H1 (cell line): ENCODE measurements around the gene TSR1. TPM values are rescaled to one million over a fixed set of nuclear protein-coding genes. Genes with fewer than 3 reads are reported as not detected.

Experiments
- CTCF ChIA-PET: fragments of 300-600 bp; sonication (Branson Sonifier 250); formaldehyde crosslinking; loops from one replicate; lab custom pipeline; 2021; ENCODE audit not compliant: partially characterized antibody; lab: Charles Lee
- POLR2A ChIA-PET: fragments of 300-600 bp; sonication (Branson Sonifier 250); formaldehyde crosslinking; loops from one replicate; lab custom pipeline; 2021; ENCODE audit warnings: inconsistent platforms; ENCODE audit not compliant: partially characterized antibody; lab: Charles Lee
- DNase-seq, 2 experiments: peaks; one replicate each; pipeline versions ENCODE4 v3.0.0 to v3.0.0-alpha.2; 2010 to 2022; ENCODE audit warnings: low spot score in 2 of 2, low read depth in 1 of 2, mixed read lengths in 1 of 2
- FAIRE-seq: peaks from 2 replicates; lab custom pipeline; 2011; peaks lifted over from hg19 to GRCh38; lab: Jason Lieb, UNC
- H2AFZ ChIP-seq: 2 replicates; pipeline ENCODE4 v1.8.1; 2012; ENCODE audit warnings: low read length, inconsistent platforms
- H2AK5ac ChIP-seq: 2 replicates; pipeline ENCODE4 v1.6.1; 2013; ENCODE audit warnings: low read depth, low read length
- H2BK120ac ChIP-seq: replicated peaks from 2 replicates; pipeline ENCODE3; 2013; ENCODE audit warnings: low read depth, low read length, inconsistent platforms
- H2BK12ac ChIP-seq: 2 replicates; pipeline ENCODE4 v1.6.1; 2013; ENCODE audit warnings: low read depth, low read length
- H2BK15ac ChIP-seq: 2 replicates; pipeline ENCODE4 v1.6.1; 2013; ENCODE audit warnings: low read length
- H2BK20ac ChIP-seq: 2 replicates; pipeline ENCODE4 v1.6.1; 2013; ENCODE audit warnings: low read length
- H2BK5ac ChIP-seq: 2 replicates; pipeline ENCODE4 v1.6.1; 2013; ENCODE audit warnings: low read depth, low read length
- H3K14ac ChIP-seq: 2 replicates; pipeline ENCODE4 v1.6.1; 2013; ENCODE audit warnings: inconsistent platforms; ENCODE audit not compliant: insufficient read length
- H3K18ac ChIP-seq: 2 replicates; pipeline ENCODE4 v1.6.1; 2013; ENCODE audit warnings: low read length; ENCODE audit errors: extremely low read depth
- H3K23ac ChIP-seq: 2 replicates; pipeline ENCODE4 v1.6.1; 2013; ENCODE audit warnings: inconsistent platforms; ENCODE audit not compliant: insufficient read length
- H3K23me2 ChIP-seq: 2 replicates; pipeline ENCODE4 v1.6.1; 2013; ENCODE audit warnings: low read depth, low read length
- H3K27ac ChIP-seq: 2 replicates; pipeline ENCODE4 v1.6.1; 2011; ENCODE audit warnings: low read depth, low read length, inconsistent platforms
- H3K27me3 ChIP-seq, 4 experiments: replicated peaks in 1 of 4; 1 replicate in 1 of 4; 2 replicates in 3 of 4; pipeline versions ENCODE4 v1.6.1 to v1.8.1; 2011 to 2013; ENCODE audit warnings: low read length in 3 of 4, mild to moderate bottlenecking in 3 of 4, inconsistent platforms in 2 of 4, mixed read lengths in 2 of 4, moderate library complexity in 1 of 4; ENCODE audit not compliant: control insufficient read depth in 3 of 4, insufficient read depth in 3 of 4; ENCODE audit errors: extremely low read depth in 1 of 4
- H3K36me3 ChIP-seq, 4 experiments: 2 replicates each; pipeline versions ENCODE4 v1.6.1 to v1.8.1; 2011 to 2013; ENCODE audit warnings: mild to moderate bottlenecking in 4 of 4, low read length in 3 of 4, moderate library complexity in 2 of 4, control low read depth in 1 of 4, inconsistent platforms in 1 of 4; ENCODE audit not compliant: insufficient read depth in 4 of 4, control insufficient read depth in 2 of 4
- H3K4ac ChIP-seq: replicated peaks from 2 replicates; pipeline ENCODE3; 2013; ENCODE audit warnings: low read length, low read depth, mixed read lengths, inconsistent platforms; ENCODE audit not compliant: insufficient read length
- H3K4me1 ChIP-seq, 4 experiments: replicated peaks in 1 of 4; 1 replicate in 1 of 4; 2 replicates in 3 of 4; pipeline versions ENCODE4 v1.6.1 to v1.8.1; 2011 to 2013; ENCODE audit warnings: low read length in 3 of 4, inconsistent platforms in 2 of 4, mixed read lengths in 1 of 4; ENCODE audit not compliant: insufficient read depth in 4 of 4, control insufficient read depth in 3 of 4
- H3K4me2 ChIP-seq, 2 experiments: 2 replicates each; pipeline versions ENCODE4 v1.6.1 to v1.8.1; 2011 to 2013; ENCODE audit warnings: low read depth in 2 of 2, low read length in 2 of 2, control low read depth in 1 of 2, inconsistent platforms in 1 of 2, mild to moderate bottlenecking in 1 of 2; ENCODE audit not compliant: insufficient read depth in 1 of 2
- H3K4me3 ChIP-seq, 4 experiments: fragments of 200-600, 300-600 bp in 1 of 4; sonication (generic), shearing (Covaris generic), sonication (Bioruptor Twin) in 1 of 4; 2 replicates each; pipeline versions ENCODE4 v1.5.1 to v1.8.1; 2011 to 2016; ENCODE audit warnings: low read length in 4 of 4, low read depth in 3 of 4, control low read depth in 2 of 4, inconsistent platforms in 2 of 4, mild to moderate bottlenecking in 2 of 4, mixed read lengths in 1 of 4, moderate library complexity in 1 of 4; ENCODE audit not compliant: insufficient read depth in 2 of 4; ENCODE audit errors: extremely low read depth in 1 of 4
- H3K56ac ChIP-seq: replicated peaks from 2 replicates; pipeline ENCODE3; 2013; ENCODE audit warnings: low read depth, mild to moderate bottlenecking, mixed read lengths, low read length, inconsistent platforms; ENCODE audit not compliant: insufficient read length
- H3K79me1 ChIP-seq: 2 replicates; pipeline ENCODE4 v1.6.1; 2013; ENCODE audit warnings: low read depth, low read length, control low read depth
- H3K79me2 ChIP-seq, 2 experiments: 2 replicates each; pipeline versions ENCODE4 v1.6.1 to v1.8.1; 2012 to 2013; ENCODE audit warnings: low read length in 2 of 2, mild to moderate bottlenecking in 2 of 2, inconsistent platforms in 1 of 2; ENCODE audit not compliant: insufficient read depth in 2 of 2, control insufficient read depth in 1 of 2
- H3K9ac ChIP-seq, 4 experiments: replicated peaks in 1 of 4; 1 replicate in 1 of 4; 2 replicates in 3 of 4; pipeline versions ENCODE4 v1.6.1 to v1.8.1; 2011 to 2013; ENCODE audit warnings: low read depth in 3 of 4, low read length in 3 of 4, control low read depth in 2 of 4, mild to moderate bottlenecking in 2 of 4, moderate library complexity in 2 of 4, inconsistent platforms in 1 of 4; ENCODE audit errors: extremely low read depth in 1 of 4
- H3K9me3 ChIP-seq, 2 experiments: 2 replicates each; pipeline versions ENCODE4 v1.6.1 to v1.8.1; 2012 to 2013; ENCODE audit warnings: mild to moderate bottlenecking in 2 of 2, moderate library complexity in 2 of 2, control low read depth in 1 of 2, inconsistent platforms in 1 of 2, low read depth in 1 of 2, low read length in 1 of 2, mixed read lengths in 1 of 2; ENCODE audit not compliant: insufficient read depth in 2 of 2
- H4K20me1 ChIP-seq, 2 experiments: replicated peaks in 1 of 2; 2 replicates each; pipeline versions ENCODE3 to v1.8.1; 2011 to 2013; ENCODE audit warnings: inconsistent platforms in 2 of 2, low read length in 2 of 2, mild to moderate bottlenecking in 1 of 2; ENCODE audit not compliant: insufficient read depth in 2 of 2, control insufficient read depth in 1 of 2
- H4K5ac ChIP-seq: 2 replicates; pipeline ENCODE4 v1.6.1; 2013; ENCODE audit warnings: low read length, low read depth, mixed read lengths, inconsistent platforms; ENCODE audit not compliant: insufficient read length
- H4K8ac ChIP-seq: 2 replicates; pipeline ENCODE4 v1.8.0; 2013; ENCODE audit warnings: mild to moderate bottlenecking, moderate library complexity, low read length, inconsistent platforms; ENCODE audit not compliant: insufficient read depth; ENCODE audit errors: extremely low read depth
- H4K91ac ChIP-seq: replicated peaks from 2 replicates; pipeline ENCODE3; 2013; ENCODE audit warnings: low read length, mixed read lengths, inconsistent platforms; ENCODE audit not compliant: insufficient read length
- CBX8 ChIP-seq: fragments of 300-800, 300-1000 bp; sonication (generic); IDR thresholded peaks from 2 replicates; pipeline ENCODE4 v1.7.1; 2016; ENCODE audit warnings: low read depth, low read length, borderline replicate concordance
- EP300 ChIP-seq, 2 experiments: IDR thresholded peaks; 1 replicate in 1 of 2; 2 replicates in 1 of 2; pipeline ENCODE4 v1.6.1; 2011 to 2012; ENCODE audit warnings: low read depth in 2 of 2, low read length in 2 of 2, mild to moderate bottlenecking in 2 of 2, borderline replicate concordance in 1 of 2, inconsistent platforms in 1 of 2, moderate library complexity in 1 of 2
- GTF2F1 ChIP-seq: IDR thresholded peaks from 2 replicates; pipeline ENCODE4 v1.6.1; 2012; ENCODE audit warnings: low read depth, low read length, improper control_type of control experiment, borderline replicate concordance
- KDM4A ChIP-seq: IDR thresholded peaks from one replicate; pipeline ENCODE4 v1.7.1; 2012; ENCODE audit warnings: low read depth, mild to moderate bottlenecking, moderate library complexity, low read length, inconsistent platforms; ENCODE audit not compliant: severe bottlenecking
- PHF8 ChIP-seq: fragments of 200-600 bp; sonication (generic); conservative IDR thresholded peaks from 2 replicates; pipeline ENCODE4 v1.7.1; 2012; ENCODE audit warnings: low read depth, mild to moderate bottlenecking, inconsistent platforms, low read length, moderate library complexity
- POLR2AphosphoS5 ChIP-seq: IDR thresholded peaks from 2 replicates; pipeline ENCODE4 v1.6.1; 2011; ENCODE audit warnings: low read depth, low read length
- SP1 ChIP-seq: IDR thresholded peaks from 2 replicates; pipeline ENCODE4 v1.6.1; 2011; ENCODE audit warnings: low read depth, low read length
- SP2 ChIP-seq: IDR thresholded peaks from 2 replicates; pipeline ENCODE4 v1.6.1; 2012; ENCODE audit warnings: mild to moderate bottlenecking, low read length, inconsistent platforms
- WGBS, 2 experiments: shearing (Covaris generic) in 1 of 2; methylation state at CpG; one replicate each; pipeline versions ENCODE4 v1.1.6 to v1.1.7; 2013 to 2015; ENCODE audit warnings: low lambda C conversion rate in 2 of 2, mixed read lengths in 2 of 2, inconsistent platforms in 1 of 2, low coverage in 1 of 2, missing lambda C conversion rate in 1 of 2; ENCODE audit not compliant: insufficient replicate concordance in 2 of 2, insufficient coverage in 1 of 2, insufficient read length in 1 of 2; ENCODE audit errors: extremely low coverage in 1 of 2, missing lambda C conversion rate in 1 of 2; 5-methylcytosine and 5-hydroxymethylcytosine counted together
- polyA plus RNA-seq, 7 experiments: library from polyadenylated mRNA; depleted of rRNA in 3 of 7; stranded (reverse) in 5 of 7; unstranded in 2 of 7; fragments of >200 nt in 5 of 7; fragments of 200-250 nt in 2 of 7; gene quantifications; 1 replicate in 5 of 7; 2 replicates in 1 of 7; 4 replicates in 1 of 7; pipeline versions ENCODE4 v1.2.1 to v1.2.3, GENCODE V29; 2011 to 2013; ENCODE audit warnings: missing spikeins in 2 of 7, mixed read lengths in 2 of 7
- total RNA-seq: library from RNA; stranded (reverse); fragmentation: NEBNext Ultra II Directional; extraction: Animal tissue kit (Norgen Biotek cat#: 25700); gene quantifications from 2 replicates; pipeline ENCODE4 v1.2.1, GENCODE V29; 2021

Gene TSR1
- total and polyA plus RNA-seq, 2 of the 8 experiments (the other 6 are each of a cell fraction or from before 2014, with no cell fraction given), result 14.5 to 69.7 TPM

- Histone ChIP-seq H2BK120ac (no peak overlapping the region), H3K79me2 (no peaks in the 10 kb centered on the region), H3K4ac (no peak overlapping the region), H3K27ac (no peak overlapping the region), H3K9ac (no peak overlapping the region), H3K36me3 (peaks cover 0 to 7% (median 3%) of the 10 kb centered on the region in 4 experiments; a peak in 4 of 8 replicates), H2BK15ac (no peak overlapping the region), H3K14ac (no peak overlapping the region), H2AK5ac (no peak overlapping the region), H3K4me2 (no peak overlapping the region), H4K91ac (no peak overlapping the region), H4K20me1 (peaks cover 0 to 2% of the 10 kb centered on the region in 2 experiments), H3K18ac (no peak overlapping the region), H3K56ac (no peak overlapping the region), H3K9me3 (no peaks in the 10 kb centered on the region), H3K4me3 (no peak overlapping the region), H3K23me2 (no peaks in the 10 kb centered on the region), H3K27me3 (no peaks in the 10 kb centered on the region), H2BK12ac (no peak overlapping the region), H4K8ac (no peak overlapping the region), H3K4me1 (no peaks in the 10 kb centered on the region), H2BK5ac (no peak overlapping the region), H2AFZ (no peak overlapping the region), H4K5ac (no peak overlapping the region), H3K23ac (no peak overlapping the region), H3K79me1 (no peaks in the 10 kb centered on the region), H2BK20ac (no peak overlapping the region)
- ChIA-PET CTCF (no interaction called here), POLR2A (no interaction called here)
- FAIRE-seq, result no peak
- 50% methylated on average over 2 of the region's 2 CpGs; no CpG with 5 or more reads in 1 of the 2 experiments for WGBS, 2 experiments
- DNase-seq, result no peak
- TF ChIP-seq SP2 (no peak), POLR2AphosphoS5 (no peak), CBX8 (no peak), GTF2F1 (no peak), SP1 (no peak), EP300 (IDR thresholded peaks at IDR 0.05; ENCODE audit: borderline replicate concordance in 1 of 2, low read depth in 2 of 2, low read length in 2 of 2) (no peak), PHF8 (no peak), KDM4A (no peak)
Observed at GRCh38 chr17:2274414-2274813, 61.8 kb downstream of the TSR1 start.
